GM23338 (cell line): Measurements from ENCODE around the gene PIP4K2B. TPM values are rescaled to one million over a fixed set of nuclear protein-coding genes. Genes with fewer than 3 reads are reported as not detected.

Experiments
- ATAC-seq: fragments of 200-7000 bp; cut with Tn5 transposase; 3 replicates; pipeline ENCODE4 v1.9.1; 2020
- DNase-seq: peaks from one replicate; pipeline ENCODE4 v3.0.0-alpha.2; 2015; ENCODE audit warnings: low spot score
- H2AFZ ChIP-seq: fragments of 200-600 bp; sonication (generic); 2 replicates; pipeline ENCODE4 v1.8.0; 2016; ENCODE audit warnings: antibody characterized with exemption, mild to moderate bottlenecking, moderate library complexity
- H3F3A ChIP-seq: fragments of 200-600 bp; sonication (generic); replicated peaks from 2 replicates; pipeline ENCODE4 v1.8.0; 2017; ENCODE audit warnings: antibody characterized with exemption, mixed run types, low read depth
- H3K27ac ChIP-seq: fragments of 200-600 bp; sonication (generic); 2 replicates; pipeline ENCODE4 v1.6.1; 2016; ENCODE audit warnings: low read depth
- H3K27me3 ChIP-seq: fragments of 200-600 bp; sonication (generic); 2 replicates; pipeline ENCODE4 v1.8.0; 2016; ENCODE audit warnings: mild to moderate bottlenecking, mixed run types, moderate library complexity; ENCODE audit not compliant: insufficient read depth
- H3K36me3 ChIP-seq: fragments of 200-600 bp; sonication (generic); 2 replicates; pipeline ENCODE4 v1.8.0; 2016; ENCODE audit warnings: mild to moderate bottlenecking; ENCODE audit not compliant: insufficient read depth
- H3K4me1 ChIP-seq: fragments of 200-600 bp; sonication (generic); 2 replicates; pipeline ENCODE4 v1.8.0; 2016; ENCODE audit warnings: mild to moderate bottlenecking, moderate library complexity; ENCODE audit not compliant: insufficient read depth
- H3K4me2 ChIP-seq: fragments of 200-600 bp; sonication (generic); 2 replicates; pipeline ENCODE4 v1.7.1; 2017; ENCODE audit warnings: mixed run types
- H3K4me3 ChIP-seq: fragments of 200-600 bp; sonication (generic); 2 replicates; pipeline ENCODE4 v1.6.1; 2016; ENCODE audit warnings: mixed run types
- H3K79me2 ChIP-seq: fragments of 200-600 bp; sonication (generic); replicated peaks from 2 replicates; pipeline ENCODE4 v1.8.0; 2017; ENCODE audit warnings: mild to moderate bottlenecking; ENCODE audit not compliant: insufficient read depth
- H3K9me2 ChIP-seq: fragments of 200-600 bp; sonication (generic); 2 replicates; pipeline ENCODE4 v1.8.0; 2017; ENCODE audit not compliant: insufficient read depth
- H4K20me1 ChIP-seq: fragments of 200-600 bp; sonication (generic); replicated peaks from 2 replicates; pipeline ENCODE4 v1.8.0; 2017; ENCODE audit warnings: mild to moderate bottlenecking; ENCODE audit not compliant: insufficient read depth
- H3K27ac Mint-ChIP-seq: 2 replicates; pipeline ENCODE4 v1.8.0; 2020; ENCODE audit warnings: inconsistent platforms, mild to moderate bottlenecking, moderate library complexity, mixed read lengths
- H3K27me3 Mint-ChIP-seq: 3 replicates; pipeline ENCODE4 v1.8.0; 2022; ENCODE audit warnings: low read depth, mild to moderate bottlenecking, moderate library complexity, mixed read lengths, inconsistent platforms; ENCODE audit not compliant: insufficient read depth, poor library complexity
- H3K36me3 Mint-ChIP-seq: 3 replicates; pipeline ENCODE4 v1.8.0; 2021; ENCODE audit warnings: low read depth, mild to moderate bottlenecking, inconsistent platforms, moderate library complexity, mixed read lengths
- H3K4me1 Mint-ChIP-seq: 3 replicates; pipeline ENCODE4 v1.8.0; 2020; ENCODE audit warnings: mild to moderate bottlenecking, inconsistent platforms, mixed read lengths
- H3K4me3 Mint-ChIP-seq: 3 replicates; pipeline ENCODE4 v1.8.0; 2021; ENCODE audit warnings: moderate library complexity, mild to moderate bottlenecking, inconsistent platforms, mixed read lengths
- H3K9me3 Mint-ChIP-seq: 3 replicates; pipeline ENCODE4 v1.8.0; 2020; ENCODE audit warnings: moderate library complexity, mild to moderate bottlenecking, inconsistent platforms, mixed read lengths
- CREB1 ChIP-seq: fragments of 250-450 bp; sonication (Bioruptor Pico); IDR thresholded peaks from 2 replicates; pipeline ENCODE4 v1.5.0; 2020; ENCODE audit warnings: low read depth, mild to moderate bottlenecking, moderate library complexity
- EZH2 ChIP-seq: fragments of 200-600 bp; sonication (generic); IDR thresholded peaks from one replicate; pipeline ENCODE4 v1.8.0; 2017; ENCODE audit warnings: antibody characterized with exemption, mild to moderate bottlenecking, low read depth; ENCODE audit not compliant: unreplicated experiment
- EZH2phosphoT487 ChIP-seq: fragments of 200-600 bp; sonication (generic); IDR thresholded peaks from one replicate; pipeline ENCODE4 v1.8.1; 2018; ENCODE audit warnings: antibody characterized with exemption; ENCODE audit not compliant: unreplicated experiment
- JUNB ChIP-seq: IDR thresholded peaks from one replicate; pipeline ENCODE4 v1.6.1; 2016; ENCODE audit warnings: antibody characterized with exemption; ENCODE audit not compliant: unreplicated experiment
- POLR2AphosphoS5 ChIP-seq: IDR thresholded peaks from 2 replicates; pipeline ENCODE4 v1.6.1; 2016; ENCODE audit warnings: antibody characterized with exemption, low read depth
- polyA plus RNA-seq: library from polyadenylated mRNA; unstranded; fragments of >200 nt; fragmentation: Nextera tagmentation; extraction: Ambion mirVana; gene quantifications from 2 replicates; pipeline ENCODE4 v1.2.1, GENCODE V29; 2016
- total RNA-seq: library from RNA; depleted of rRNA; stranded (reverse); fragments of >200 nt; shearing (Covaris generic); gene quantifications from 2 replicates; pipeline ENCODE4 v1.2.3, GENCODE V29; 2014
- TF ChIP-seq, protein P1 (sequence below), 2 experiments: fragments of 200-600 bp in 1 of 2; sonication (generic) in 1 of 2; conservative IDR thresholded peaks; 2 replicates each; pipeline versions ENCODE4 v1.5.1 to v1.6.1; 2016 to 2017; ENCODE audit warnings: antibody characterized with exemption in 2 of 2, low read depth in 2 of 2, mild to moderate bottlenecking in 2 of 2, moderate library complexity in 1 of 2

Gene PIP4K2B
- total and polyA plus RNA-seq, 2 experiments from 2014 or later, result 9.5 to 43.4 TPM

- peaks cover 34% of the 10 kb centered on the region for H3K79me2 ChIP-seq
- peak overlapping the region; percentile 72 for H3K27ac ChIP-seq
- Mint-ChIP-seq H3K27ac (peak overlapping the region; percentile 98), H3K27me3 (peaks cover 27% of the 10 kb centered on the region), H3K4me3 (peak overlapping the region; percentile 97), H3K36me3 (peaks cover 26% of the 10 kb centered on the region), H3K9me3 (peaks cover 5% of the 10 kb centered on the region), H3K4me1 (peaks cover 12% of the 10 kb centered on the region)
- DNase-seq, result peak; percentile 90
- H3K4me2 ChIP-seq, result peak overlapping the region; percentile 96
- peaks cover 10% of the 10 kb centered on the region for H3K36me3 ChIP-seq
- no peak for TF ChIP-seq EZH2
- peak; percentile 58; the same call in 1 of the 2 replicates for TF ChIP-seq CREB1
- TF ChIP-seq POLR2AphosphoS5, result peak; percentile 29; the same call in 1 of the 2 replicates
- TF ChIP-seq EZH2phosphoT487, result no peak
- TF ChIP-seq, protein P1, sequence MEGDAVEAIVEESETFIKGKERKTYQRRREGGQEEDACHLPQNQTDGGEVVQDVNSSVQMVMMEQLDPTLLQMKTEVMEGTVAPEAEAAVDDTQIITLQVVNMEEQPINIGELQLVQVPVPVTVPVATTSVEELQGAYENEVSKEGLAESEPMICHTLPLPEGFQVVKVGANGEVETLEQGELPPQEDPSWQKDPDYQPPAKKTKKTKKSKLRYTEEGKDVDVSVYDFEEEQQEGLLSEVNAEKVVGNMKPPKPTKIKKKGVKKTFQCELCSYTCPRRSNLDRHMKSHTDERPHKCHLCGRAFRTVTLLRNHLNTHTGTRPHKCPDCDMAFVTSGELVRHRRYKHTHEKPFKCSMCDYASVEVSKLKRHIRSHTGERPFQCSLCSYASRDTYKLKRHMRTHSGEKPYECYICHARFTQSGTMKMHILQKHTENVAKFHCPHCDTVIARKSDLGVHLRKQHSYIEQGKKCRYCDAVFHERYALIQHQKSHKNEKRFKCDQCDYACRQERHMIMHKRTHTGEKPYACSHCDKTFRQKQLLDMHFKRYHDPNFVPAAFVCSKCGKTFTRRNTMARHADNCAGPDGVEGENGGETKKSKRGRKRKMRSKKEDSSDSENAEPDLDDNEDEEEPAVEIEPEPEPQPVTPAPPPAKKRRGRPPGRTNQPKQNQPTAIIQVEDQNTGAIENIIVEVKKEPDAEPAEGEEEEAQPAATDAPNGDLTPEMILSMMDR (conservative IDR thresholded peaks at IDR 0.05; ENCODE audit: low read depth in 2 of 2), result no peak
- no peaks in the 10 kb centered on the region for H3K9me2 ChIP-seq
- peak overlapping the region; percentile 64 for H2AFZ ChIP-seq
- peaks cover 21% of the 10 kb centered on the region for H3K4me1 ChIP-seq
- peak overlapping the region; percentile 69 for H3K4me3 ChIP-seq
- peaks cover 2% of the 10 kb centered on the region; the same call in 1 of the 2 replicates for H3F3A ChIP-seq
- peaks cover 16% of the 10 kb centered on the region for H3K27me3 ChIP-seq
- ATAC-seq, result peak; percentile 9
- peaks cover 9% of the 10 kb centered on the region for H4K20me1 ChIP-seq
Measured at GRCh38 chr17:38751808-38752307, 47.5 kb downstream of the PIP4K2B start.

GRCh38 chr17:38751144-38751807 is 48.1 kb downstream of the PIP4K2B start:
- no peak for TF ChIP-seq JUNB
- Histone ChIP-seq H3K4me3 (peak overlapping the region; percentile 69), H3K9me2 (no peaks in the 10 kb centered on the region), H3K79me2 (peaks cover 40% of the 10 kb centered on the region), H3K4me1 (peaks cover 27% of the 10 kb centered on the region), H3K36me3 (peaks cover 6% of the 10 kb centered on the region), H3K27me3 (peaks cover 16% of the 10 kb centered on the region), H3F3A (peaks cover 2% of the 10 kb centered on the region; the same call in 1 of the 2 replicates), H2AFZ (peak overlapping the region; percentile 6; the same call in 1 of the 2 replicates), H4K20me1 (peaks cover 15% of the 10 kb centered on the region), H3K27ac (no peak overlapping the region), H3K4me2 (peak overlapping the region; percentile 96)
- H3K27me3 Mint-ChIP-seq, result peaks cover 30% of the 10 kb centered on the region
- no peak overlapping the region; the same call in 1 of the 2 replicates for H3K27ac Mint-ChIP-seq
- H3K4me3 Mint-ChIP-seq, result peak overlapping the region; percentile 97
- ATAC-seq (no peak), DNase-seq (no peak)
- peaks cover 23% of the 10 kb centered on the region for H3K36me3 Mint-ChIP-seq
- H3K4me1 Mint-ChIP-seq, result peaks cover 15% of the 10 kb centered on the region
- peaks cover 5% of the 10 kb centered on the region for H3K9me3 Mint-ChIP-seq
